HUES48 (cell line): ENCODE measurements around the gene PDE9A.

Experiments
- H3K27ac ChIP-seq: one replicate; pipeline ENCODE4 v1.7.0; 2013; ENCODE audit warnings: low read depth, low read length, inconsistent platforms
- H3K27me3 ChIP-seq: 2 replicates; pipeline ENCODE4 v1.6.1; 2013; ENCODE audit warnings: mild to moderate bottlenecking, low read length; ENCODE audit not compliant: control insufficient read depth, insufficient read depth
- H3K36me3 ChIP-seq: 2 replicates; pipeline ENCODE4 v1.6.1; 2013; ENCODE audit warnings: low read length; ENCODE audit not compliant: control insufficient read depth, insufficient read depth
- H3K4me1 ChIP-seq: 2 replicates; pipeline ENCODE4 v1.6.1; 2013; ENCODE audit warnings: mild to moderate bottlenecking, low read length; ENCODE audit not compliant: control insufficient read depth, insufficient read depth
- H3K4me3 ChIP-seq: 2 replicates; pipeline ENCODE4 v1.5.1; 2013; ENCODE audit warnings: mild to moderate bottlenecking, low read depth, low read length
- H3K9ac ChIP-seq: 2 replicates; pipeline ENCODE4 v1.6.1; 2013; ENCODE audit warnings: mild to moderate bottlenecking, low read depth, low read length, moderate library complexity
- H3K9me3 ChIP-seq: 2 replicates; pipeline ENCODE4 v1.6.1; 2013; ENCODE audit warnings: low read length; ENCODE audit not compliant: control insufficient read depth, insufficient read depth

Gene PDE9A

DNA sequence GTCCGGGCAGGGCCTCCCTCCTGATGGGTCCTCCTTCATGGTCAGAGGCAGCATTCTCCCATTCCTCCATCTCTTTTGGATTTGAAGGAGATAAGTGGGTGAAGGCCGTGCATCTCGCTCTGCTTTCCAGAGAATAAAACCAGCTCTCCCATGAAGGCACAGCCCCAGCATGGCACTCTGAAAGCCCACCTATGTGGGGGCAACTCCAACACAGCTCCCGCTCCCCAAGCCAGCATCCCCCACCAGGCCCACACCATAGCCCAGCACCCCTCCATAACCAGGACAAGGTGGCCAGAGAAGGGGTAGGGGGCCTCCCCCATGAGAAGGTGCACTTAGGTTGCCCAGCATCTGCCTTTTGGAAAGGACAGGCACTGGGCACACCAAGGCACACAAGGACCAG, 112.2 kb downstream of the PDE9A start:
- Histone ChIP-seq H3K9me3 (no peaks in the 10 kb centered on the region), H3K27ac (no peak overlapping the region), H3K9ac (no peak overlapping the region), H3K4me1 (no peaks in the 10 kb centered on the region), H3K4me3 (no peak overlapping the region), H3K36me3 (peaks cover 93% of the 10 kb centered on the region), H3K27me3 (no peaks in the 10 kb centered on the region)

DNA sequence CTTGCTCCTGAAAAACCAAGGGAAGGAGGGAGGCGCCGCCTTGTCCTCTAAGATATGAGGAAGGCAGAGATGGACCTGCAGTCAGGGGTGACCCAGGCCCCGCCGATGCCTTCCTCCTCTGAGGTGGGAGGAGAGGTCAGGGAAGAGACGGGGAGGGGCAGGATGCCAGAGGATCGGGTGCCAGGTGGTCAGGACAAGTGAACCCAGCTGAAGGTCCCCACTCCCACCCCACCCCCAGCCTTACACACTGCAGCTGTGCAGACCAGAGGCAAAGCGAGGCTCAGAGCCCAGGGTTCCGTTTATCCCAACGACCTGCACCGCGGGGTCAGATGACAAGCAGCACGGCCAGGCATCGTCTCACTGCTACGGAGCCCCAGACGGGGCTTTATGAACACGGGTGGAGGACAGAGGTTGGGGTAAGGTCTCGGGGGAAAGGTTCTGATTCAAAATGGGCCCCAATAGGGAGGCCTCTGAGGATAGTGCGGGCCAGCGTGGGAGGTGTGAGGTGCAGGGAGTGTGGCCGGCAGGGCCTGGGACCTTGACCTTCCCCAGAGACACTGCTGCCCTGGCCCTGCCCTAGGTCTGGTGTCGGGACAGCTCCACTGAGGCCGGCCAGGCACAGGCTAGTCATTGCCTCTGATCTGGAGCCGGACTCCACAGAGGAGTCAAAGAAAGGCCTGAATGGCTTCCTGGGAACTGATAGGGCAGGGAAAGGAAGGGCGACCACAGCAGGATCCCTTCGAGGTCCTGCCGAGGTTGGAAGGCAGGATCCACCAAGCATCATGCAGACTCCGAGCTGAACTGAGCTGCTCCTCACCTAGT, 113.5 kb downstream of the PDE9A start:
- Histone ChIP-seq H3K4me1 (no peaks in the 10 kb centered on the region), H3K9ac (no peak overlapping the region), H3K9me3 (no peaks in the 10 kb centered on the region), H3K4me3 (no peak overlapping the region), H3K36me3 (peaks cover 93% of the 10 kb centered on the region), H3K27me3 (no peaks in the 10 kb centered on the region), H3K27ac (no peak overlapping the region)

GRCh38 chr21:42767561-42767835, 114.1 kb downstream of the PDE9A start:
- Histone ChIP-seq H3K9me3 (no peaks in the 10 kb centered on the region), H3K27ac (no peak overlapping the region), H3K27me3 (no peaks in the 10 kb centered on the region), H3K4me1 (no peaks in the 10 kb centered on the region), H3K4me3 (no peak overlapping the region), H3K36me3 (peaks cover 93% of the 10 kb centered on the region), H3K9ac (no peak overlapping the region)

DNA sequence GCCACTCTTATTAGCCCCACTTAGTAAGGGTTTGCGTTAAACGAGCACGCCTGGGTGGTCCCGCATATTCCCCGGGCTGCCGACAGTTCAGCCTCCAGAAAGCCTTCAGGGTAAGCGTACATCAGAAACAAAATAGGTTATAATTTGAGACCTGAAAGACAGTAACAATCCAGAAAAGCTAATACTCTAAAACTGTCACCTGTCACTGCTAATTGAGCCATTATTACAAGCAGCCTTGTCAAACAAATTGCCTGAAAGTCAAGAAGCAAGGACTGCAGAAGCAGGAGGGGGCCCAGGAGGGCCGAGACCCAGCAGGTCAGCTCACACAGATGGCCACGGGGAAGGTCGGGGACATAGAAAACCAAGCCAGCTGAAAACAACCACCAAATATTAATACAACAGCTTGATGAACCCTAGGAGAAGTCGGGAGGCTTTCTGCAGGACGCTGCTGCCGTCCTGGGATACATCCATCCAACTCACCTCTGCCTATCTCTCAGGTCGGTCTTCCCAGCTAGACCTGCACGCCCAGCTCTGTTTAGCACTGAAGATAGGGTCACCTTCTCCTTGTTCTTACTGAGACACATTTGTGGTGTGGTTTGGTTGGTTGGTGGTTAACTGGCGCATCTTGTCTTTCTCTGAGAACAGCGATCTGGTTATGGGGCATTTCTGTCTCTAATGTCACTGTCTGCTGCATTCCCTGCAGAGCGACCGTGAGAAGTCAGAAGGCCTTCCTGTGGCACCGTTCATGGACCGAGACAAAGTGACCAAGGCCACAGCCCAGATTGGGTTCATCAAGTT, 115.1 kb downstream of the PDE9A start:
- Histone ChIP-seq H3K9me3 (no peaks in the 10 kb centered on the region), H3K27ac (no peak overlapping the region), H3K9ac (no peak overlapping the region), H3K4me1 (no peaks in the 10 kb centered on the region), H3K27me3 (no peaks in the 10 kb centered on the region), H3K4me3 (no peak overlapping the region), H3K36me3 (peaks cover 93% of the 10 kb centered on the region)

DNA sequence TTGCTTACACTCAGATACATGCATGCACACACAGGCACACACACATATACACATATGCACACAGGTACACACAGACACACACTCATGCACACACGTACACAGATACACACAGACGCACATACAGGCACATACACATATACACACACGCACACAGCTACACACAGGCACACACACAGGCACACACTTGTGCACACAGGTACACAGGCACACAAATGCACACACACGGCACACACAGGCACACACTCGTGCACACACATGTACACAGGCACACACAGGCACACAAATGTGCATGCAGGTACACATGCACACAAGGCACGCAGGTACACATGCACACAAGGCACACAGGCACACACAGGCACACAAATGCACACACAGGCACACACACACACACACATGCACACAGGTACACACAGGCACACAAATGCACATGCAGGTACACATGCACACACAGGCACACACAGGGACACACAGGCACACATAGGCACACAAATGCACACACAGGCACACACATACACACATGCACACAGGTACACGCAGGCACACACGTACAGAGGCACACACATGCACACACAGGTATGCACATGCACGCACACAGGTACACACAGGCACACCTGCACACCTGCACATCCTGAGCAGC, 115.9 kb downstream of the PDE9A start:
- H3K9me3 ChIP-seq, result no peaks in the 10 kb centered on the region
- H3K27ac ChIP-seq, result no peak overlapping the region
- H3K9ac ChIP-seq, result no peak overlapping the region
- H3K4me3 ChIP-seq, result no peak overlapping the region
- H3K4me1 ChIP-seq, result no peaks in the 10 kb centered on the region
- H3K36me3 ChIP-seq, result peaks cover 88% of the 10 kb centered on the region
- no peaks in the 10 kb centered on the region for H3K27me3 ChIP-seq

DNA sequence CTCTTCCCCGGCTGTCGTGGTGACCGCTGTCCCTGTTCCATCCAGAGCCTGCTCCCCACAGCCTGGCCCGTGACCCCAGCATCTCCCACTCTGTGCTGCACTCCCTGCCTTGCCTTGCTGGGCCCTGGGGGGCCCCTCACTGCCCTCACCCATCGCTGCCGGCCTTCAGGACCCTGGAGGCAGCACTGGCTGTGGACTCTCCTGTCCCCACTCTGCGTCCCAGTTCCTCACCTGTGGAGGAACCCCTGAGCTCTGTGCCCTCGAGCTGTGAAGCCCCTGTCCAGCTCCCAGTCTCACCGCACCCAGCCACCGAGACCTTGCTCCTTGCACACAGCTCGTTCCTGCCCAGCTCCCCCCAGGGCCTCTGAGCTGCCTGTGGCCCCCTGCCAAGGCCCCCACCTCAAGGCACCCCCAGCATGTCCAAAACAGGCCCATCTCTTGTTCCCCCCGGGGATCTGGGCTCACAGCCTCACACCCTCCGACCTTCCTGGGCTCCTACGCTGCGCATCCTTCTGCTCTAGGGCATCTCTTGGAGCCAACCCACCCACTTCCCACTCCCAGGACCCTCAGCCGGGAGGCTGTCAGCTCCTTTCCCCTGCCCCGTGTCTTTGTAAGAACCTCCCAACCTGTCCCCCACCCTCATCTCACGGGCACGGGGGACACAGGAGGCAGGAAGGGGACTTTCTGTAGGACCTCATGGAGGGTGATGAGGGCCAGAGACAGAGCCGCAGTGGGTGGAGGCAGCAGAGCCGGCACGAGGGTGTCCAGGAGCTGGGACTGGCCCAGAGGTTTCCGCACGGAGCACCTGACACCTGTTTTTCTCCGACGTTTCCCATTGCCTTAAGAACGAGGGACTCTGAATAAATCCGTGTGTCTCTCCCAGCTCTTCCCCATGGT, 116.6 kb downstream of the PDE9A start:
- Histone ChIP-seq H3K36me3 (peaks cover 81% of the 10 kb centered on the region), H3K4me3 (no peak overlapping the region), H3K27ac (no peak overlapping the region), H3K9me3 (no peaks in the 10 kb centered on the region), H3K4me1 (no peaks in the 10 kb centered on the region), H3K27me3 (no peaks in the 10 kb centered on the region), H3K9ac (no peak overlapping the region)

DNA sequence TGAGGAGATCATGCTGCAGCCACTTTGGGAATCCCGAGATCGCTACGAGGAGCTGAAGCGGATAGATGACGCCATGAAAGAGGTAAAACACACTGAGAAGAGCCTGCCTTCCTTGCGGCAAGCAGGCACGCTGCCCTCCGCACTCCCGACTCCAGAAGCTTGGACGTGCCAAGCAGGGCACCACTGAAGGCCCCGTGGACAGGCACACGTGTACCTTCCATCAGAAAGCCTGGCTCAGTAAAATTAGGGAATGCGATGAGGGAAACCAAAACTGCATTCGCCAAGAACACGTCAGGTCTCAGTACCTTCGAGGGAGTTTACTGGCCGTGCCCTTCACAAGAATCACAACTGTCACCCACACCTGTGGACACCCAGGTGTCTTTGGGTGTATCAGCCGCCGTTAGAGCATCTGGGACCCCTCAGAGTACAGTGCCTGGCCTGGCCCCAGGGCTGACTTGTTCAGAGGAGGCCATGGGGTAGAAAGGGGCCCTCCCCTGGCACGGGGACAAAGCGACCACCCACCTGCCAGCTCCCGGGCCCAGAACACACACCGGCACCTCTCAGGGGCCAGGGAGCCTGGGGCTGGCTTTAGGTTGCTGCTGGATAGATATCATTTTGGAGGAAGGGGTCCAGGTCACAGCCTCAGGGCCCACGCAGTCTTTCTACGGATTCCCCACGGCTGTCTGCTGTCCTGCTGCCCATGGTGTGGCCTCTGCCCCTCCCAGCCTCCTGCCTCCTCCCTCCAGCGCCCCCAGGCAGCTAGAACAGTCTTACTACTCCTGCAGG, 117.5 kb downstream of the PDE9A start:
- no peak overlapping the region for H3K27ac ChIP-seq
- H3K36me3 ChIP-seq, result peaks cover 81% of the 10 kb centered on the region

GRCh38 chr21:42771503-42771805, 118.0 kb downstream of the PDE9A start:
- H3K4me1 ChIP-seq, result no peaks in the 10 kb centered on the region
- no peak overlapping the region for H3K4me3 ChIP-seq
- no peaks in the 10 kb centered on the region for H3K9me3 ChIP-seq
- H3K27me3 ChIP-seq, result no peaks in the 10 kb centered on the region
- H3K27ac ChIP-seq, result no peak overlapping the region
- peaks cover 81% of the 10 kb centered on the region for H3K36me3 ChIP-seq
- no peak overlapping the region for H3K9ac ChIP-seq

More for the DNA sequence above, 117.5 kb downstream of the PDE9A start:
- no peaks in the 10 kb centered on the region for H3K9me3 ChIP-seq
- H3K9ac ChIP-seq, result no peak overlapping the region
- no peaks in the 10 kb centered on the region for H3K27me3 ChIP-seq
- no peak overlapping the region for H3K4me3 ChIP-seq
- H3K4me1 ChIP-seq, result no peaks in the 10 kb centered on the region

DNA sequence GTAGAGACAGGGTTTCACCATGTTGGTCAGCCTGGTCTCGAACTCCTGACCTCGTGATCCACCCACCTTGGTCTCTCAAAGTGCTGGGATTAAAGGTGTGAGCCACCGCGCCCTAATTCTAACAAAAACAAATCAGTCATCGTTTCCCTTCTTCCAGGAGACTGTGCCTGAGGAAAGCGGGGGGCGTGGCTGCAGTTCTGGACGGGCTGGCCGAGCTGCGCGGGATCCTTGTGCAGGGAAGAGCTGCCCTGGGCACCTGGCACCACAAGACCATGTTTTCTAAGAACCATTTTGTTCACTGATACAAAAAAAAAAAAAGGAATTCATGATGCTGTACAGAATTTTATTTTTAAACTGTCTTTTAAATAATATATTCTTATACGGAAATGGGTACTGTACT, 121.7 kb downstream of the PDE9A start:
- Histone ChIP-seq H3K27me3 (peaks cover 8% of the 10 kb centered on the region; the same call in 1 of the 2 replicates), H3K9ac (no peak overlapping the region), H3K4me1 (peaks cover 6% of the 10 kb centered on the region; the same call in 1 of the 2 replicates)

DNA sequence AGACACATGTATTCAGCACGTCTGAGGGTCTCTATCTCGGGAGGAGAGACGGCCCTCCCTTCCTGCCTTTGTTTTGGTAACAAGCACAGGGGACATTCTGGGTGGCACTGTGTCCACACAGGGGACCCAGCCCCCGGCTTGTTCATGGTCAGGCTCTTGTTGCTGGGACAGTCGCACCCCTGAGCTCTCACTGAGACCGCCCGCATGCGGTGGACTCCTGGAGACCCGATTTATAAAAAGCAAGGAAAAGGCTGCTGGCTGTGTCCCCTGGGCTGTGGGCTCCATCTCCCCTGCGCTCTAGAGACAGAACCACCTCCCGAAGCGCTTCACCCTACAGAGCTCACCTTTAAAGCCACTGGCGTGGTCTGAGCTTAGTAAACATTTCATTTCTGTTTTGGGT, 122.5 kb downstream of the PDE9A start:
- Histone ChIP-seq H3K9ac (no peak overlapping the region), H3K27ac (no peak overlapping the region), H3K4me1 (peaks cover 12% of the 10 kb centered on the region), H3K27me3 (peaks cover 16% of the 10 kb centered on the region), H3K9me3 (no peaks in the 10 kb centered on the region), H3K4me3 (no peak overlapping the region), H3K36me3 (peaks cover 43% of the 10 kb centered on the region)

More for the DNA sequence above, 121.7 kb downstream of the PDE9A start:
- Histone ChIP-seq H3K9me3 (no peaks in the 10 kb centered on the region), H3K36me3 (peaks cover 51% of the 10 kb centered on the region), H3K4me3 (no peak overlapping the region), H3K27ac (no peak overlapping the region)
